OCI-LY3 (cell line): ENCODE measurements around the gene TMEM8B.
A peak's percentile ranks its signal among the peaks of the same experiment; 100 is the strongest.

Source experiments
- H2AFZ ChIP-seq: fragments of 200-600, 300-600 bp; shearing (Covaris generic); 2 replicates; pipeline ENCODE4 v1.6.0; 2014; ENCODE audit warnings: antibody characterized with exemption, low read depth, low read length
- H3K27ac ChIP-seq: fragments of 200-600, 300-600 bp; sonication (generic); 2 replicates; pipeline ENCODE4 v1.5.1; 2014; ENCODE audit warnings: mild to moderate bottlenecking, low read length, moderate library complexity, mixed read lengths
- H3K27me3 ChIP-seq: fragments of 200-600, 300-600 bp; sonication (generic); 2 replicates; pipeline ENCODE4 v1.6.1; 2014; ENCODE audit warnings: low read depth, low read length, mixed read lengths
- H3K36me3 ChIP-seq: fragments of 200-600, 300-600 bp; sonication (generic); replicated peaks from 2 replicates; pipeline ENCODE3; 2014; ENCODE audit warnings: low read depth, low read length, mixed read lengths
- H3K4me1 ChIP-seq: fragments of 300-600, 200-600 bp; sonication (generic); 2 replicates; pipeline ENCODE4 v1.6.1; 2014; ENCODE audit warnings: low read length, mixed read lengths
- H3K4me2 ChIP-seq: fragments of 200-600, 300-600 bp; sonication (generic); 2 replicates; pipeline ENCODE4 v1.6.1; 2014; ENCODE audit warnings: low read length, mixed read lengths
- H3K4me3 ChIP-seq: fragments of 300-600, 200-600 bp; sonication (generic); 2 replicates; pipeline ENCODE4 v1.5.1; 2014; ENCODE audit warnings: antibody characterized with exemption, mild to moderate bottlenecking, low read length, moderate library complexity
- H3K79me2 ChIP-seq: fragments of 300-600, 200-600 bp; shearing (Covaris generic); 2 replicates; pipeline ENCODE4 v1.6.1; 2014; ENCODE audit warnings: mild to moderate bottlenecking, low read length, mixed read lengths
- H3K9ac ChIP-seq: fragments of 300-600, 200-600 bp; shearing (Covaris generic); 2 replicates; pipeline ENCODE4 v1.6.0; 2014; ENCODE audit warnings: mild to moderate bottlenecking, low read length, moderate library complexity
- H3K9me3 ChIP-seq: fragments of 200-600, 300-600 bp; shearing (Covaris generic); 2 replicates; pipeline ENCODE4 v1.6.1; 2014; ENCODE audit warnings: low read length, mixed read lengths; ENCODE audit not compliant: insufficient read depth
- H4K20me1 ChIP-seq: fragments of 200-600, 300-600 bp; sonication (generic); 2 replicates; pipeline ENCODE4 v1.6.1; 2016; ENCODE audit warnings: low read length, mixed read lengths; ENCODE audit not compliant: insufficient read depth
- EZH2phosphoT487 ChIP-seq: fragments of 200-600 bp; shearing (Covaris generic); IDR thresholded peaks from 2 replicates; pipeline ENCODE4 v1.6.1; 2018; ENCODE audit warnings: antibody characterized with exemption, mixed run types, low read depth
- TF ChIP-seq, protein P1 (sequence below): fragments of 200-600, 300-600 bp; sonication (generic); IDR thresholded peaks from 2 replicates; pipeline ENCODE4 v1.5.1; 2014; ENCODE audit warnings: antibody characterized with exemption, low read length, low read depth

Gene TMEM8B

DNA sequence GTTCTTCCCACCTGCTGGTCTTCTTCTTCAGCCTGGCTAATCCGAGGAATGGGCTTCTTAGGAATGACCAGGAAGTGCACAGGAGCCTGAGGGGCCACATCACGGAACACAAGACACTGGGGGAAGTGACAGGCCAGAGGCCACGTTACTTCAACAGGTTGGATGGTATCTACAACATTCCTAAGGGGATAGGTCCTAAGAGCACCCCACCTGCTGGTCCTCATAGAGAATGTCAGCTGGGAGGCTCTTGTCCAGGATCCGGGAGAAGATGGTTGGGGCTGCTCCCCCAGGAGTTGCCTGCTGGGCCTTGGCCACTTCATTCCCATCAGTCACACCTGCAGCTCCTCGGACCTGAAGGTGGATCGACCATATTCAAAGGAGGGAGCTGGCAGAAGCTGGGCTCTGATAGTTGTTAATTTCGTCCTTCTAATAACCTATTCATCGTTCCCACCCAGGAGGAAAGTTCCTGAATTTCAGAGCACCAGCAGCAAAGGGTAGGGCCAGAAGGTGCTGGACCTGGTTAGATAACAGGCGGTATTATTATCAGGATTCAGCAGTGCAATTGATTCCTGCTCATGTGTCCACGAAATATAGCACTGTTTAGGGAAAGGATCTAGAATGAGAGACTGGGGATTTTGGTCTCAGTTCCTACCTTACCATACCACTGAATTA, 15.5 kb upstream of the TMEM8B start:
- Histone ChIP-seq H3K4me3 (peak overlapping the region; percentile 81), H3K27ac (peak overlapping the region; percentile 78)

DNA sequence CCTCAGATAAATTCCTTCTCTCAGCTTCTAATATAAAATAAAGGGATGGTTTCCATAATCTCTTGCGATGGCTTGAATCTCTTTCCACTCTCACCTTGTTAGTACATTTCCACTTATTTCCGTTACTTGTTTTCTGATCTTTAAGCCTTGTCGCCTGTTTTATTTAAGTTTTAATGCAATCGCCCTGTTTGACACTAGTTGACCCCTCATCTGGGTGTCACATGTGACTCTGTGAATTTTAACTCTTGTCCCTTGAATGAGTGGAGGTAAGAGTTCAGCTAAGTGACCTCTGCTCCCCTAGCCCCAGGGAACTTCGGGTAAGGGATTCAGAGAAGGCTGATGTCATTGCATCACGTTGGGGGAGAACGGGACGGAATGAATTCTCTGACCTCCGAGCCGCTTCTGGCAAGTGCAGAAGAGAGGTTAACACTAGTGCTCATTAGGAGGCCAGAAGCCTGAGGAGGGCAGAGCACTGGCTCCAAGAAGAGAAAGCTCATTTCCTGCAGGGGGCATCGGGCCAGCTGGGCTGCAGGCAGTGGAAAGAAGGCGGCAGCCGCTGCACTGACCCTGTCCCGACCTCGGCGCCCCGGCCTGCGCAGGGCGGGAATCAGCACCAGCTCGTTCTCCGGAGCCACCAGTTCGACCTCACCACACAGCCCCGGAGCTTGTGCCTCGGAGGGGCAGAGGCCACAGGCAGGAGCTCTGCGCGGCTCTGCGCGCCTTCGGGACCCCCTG, 14.8 kb upstream of the TMEM8B start:
- H3K4me3 ChIP-seq: peak overlapping the region; percentile 81
- peaks cover 31% of the 10 kb centered on the region for H3K4me1 ChIP-seq
- peak overlapping the region; percentile 92 for H3K9ac ChIP-seq
- no peaks in the 10 kb centered on the region for H3K9me3 ChIP-seq
- TF ChIP-seq, protein P1, sequence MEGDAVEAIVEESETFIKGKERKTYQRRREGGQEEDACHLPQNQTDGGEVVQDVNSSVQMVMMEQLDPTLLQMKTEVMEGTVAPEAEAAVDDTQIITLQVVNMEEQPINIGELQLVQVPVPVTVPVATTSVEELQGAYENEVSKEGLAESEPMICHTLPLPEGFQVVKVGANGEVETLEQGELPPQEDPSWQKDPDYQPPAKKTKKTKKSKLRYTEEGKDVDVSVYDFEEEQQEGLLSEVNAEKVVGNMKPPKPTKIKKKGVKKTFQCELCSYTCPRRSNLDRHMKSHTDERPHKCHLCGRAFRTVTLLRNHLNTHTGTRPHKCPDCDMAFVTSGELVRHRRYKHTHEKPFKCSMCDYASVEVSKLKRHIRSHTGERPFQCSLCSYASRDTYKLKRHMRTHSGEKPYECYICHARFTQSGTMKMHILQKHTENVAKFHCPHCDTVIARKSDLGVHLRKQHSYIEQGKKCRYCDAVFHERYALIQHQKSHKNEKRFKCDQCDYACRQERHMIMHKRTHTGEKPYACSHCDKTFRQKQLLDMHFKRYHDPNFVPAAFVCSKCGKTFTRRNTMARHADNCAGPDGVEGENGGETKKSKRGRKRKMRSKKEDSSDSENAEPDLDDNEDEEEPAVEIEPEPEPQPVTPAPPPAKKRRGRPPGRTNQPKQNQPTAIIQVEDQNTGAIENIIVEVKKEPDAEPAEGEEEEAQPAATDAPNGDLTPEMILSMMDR: peak; percentile 26; the same call in 1 of the 2 replicates
- TF ChIP-seq EZH2phosphoT487: no peak
- no peaks in the 10 kb centered on the region for H3K36me3 ChIP-seq
- H4K20me1 ChIP-seq: no peaks in the 10 kb centered on the region
- H3K79me2 ChIP-seq: peaks cover 9% of the 10 kb centered on the region
- peak overlapping the region; percentile 99 for H3K4me2 ChIP-seq
- no peak overlapping the region for H2AFZ ChIP-seq
- no peaks in the 10 kb centered on the region for H3K27me3 ChIP-seq
- peak overlapping the region; percentile 78 for H3K27ac ChIP-seq

More for the DNA sequence above, 15.5 kb upstream of the TMEM8B start:
- no peaks in the 10 kb centered on the region for H3K27me3 ChIP-seq
- no peaks in the 10 kb centered on the region for H3K9me3 ChIP-seq
- peak overlapping the region; percentile 92 for H3K9ac ChIP-seq
- peak overlapping the region; percentile 99 for H3K4me2 ChIP-seq
- peaks cover 31% of the 10 kb centered on the region for H3K4me1 ChIP-seq
- TF ChIP-seq EZH2phosphoT487: no peak
- TF ChIP-seq, protein P1: peak; percentile 31; the same call in 1 of the 2 replicates
- no peaks in the 10 kb centered on the region for H4K20me1 ChIP-seq
- peaks cover 9% of the 10 kb centered on the region for H3K79me2 ChIP-seq
- H3K36me3 ChIP-seq: no peaks in the 10 kb centered on the region
- no peak overlapping the region for H2AFZ ChIP-seq

DNA sequence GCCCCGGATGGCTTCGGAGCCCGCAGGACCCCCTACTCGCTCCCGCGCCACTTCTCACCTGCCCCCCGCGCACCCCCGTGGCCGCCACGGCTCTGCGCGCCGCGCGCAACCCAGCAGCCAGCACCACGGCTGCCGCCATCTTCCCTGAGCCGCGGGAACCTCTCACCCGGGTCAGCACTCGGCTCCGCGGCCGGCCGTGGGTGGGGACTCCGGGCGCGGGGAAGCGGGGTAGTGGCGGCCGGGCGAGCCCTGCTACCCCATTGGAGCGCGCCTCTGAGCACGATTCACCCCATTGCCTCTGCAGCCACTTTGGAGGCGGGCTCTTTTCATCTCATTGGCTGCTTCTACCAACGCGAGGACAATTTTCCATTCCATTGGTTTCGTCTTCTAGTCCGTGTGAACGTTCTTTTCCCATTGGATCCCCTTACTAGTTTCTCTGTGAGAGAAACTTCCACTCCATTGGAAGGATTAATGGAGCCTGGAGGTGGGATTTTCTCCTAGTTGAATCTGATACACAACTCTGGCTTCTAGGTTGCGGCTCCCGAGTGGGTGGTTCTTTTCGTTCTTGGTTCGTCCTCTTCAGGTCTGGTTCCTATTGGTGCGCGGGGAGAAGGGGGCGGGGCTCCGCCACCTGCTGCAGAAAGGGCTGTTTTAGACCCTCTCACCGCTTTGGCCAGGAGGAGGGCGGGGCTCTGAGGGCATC, 14.0 kb upstream of the TMEM8B start, which contains the start of gene HINT2:
Gene HINT2, minus strand, starts transcription at position 202 of the 703 bp plus-strand sequence. Its CDS starts 63 bp downstream, at position 139.
- H3K27me3 ChIP-seq: no peaks in the 10 kb centered on the region
- H3K36me3 ChIP-seq: no peaks in the 10 kb centered on the region
- H4K20me1 ChIP-seq: no peaks in the 10 kb centered on the region
- H3K4me1 ChIP-seq: peaks cover 31% of the 10 kb centered on the region
- peak within 1 kb of the TSS; percentile 78 for H3K27ac ChIP-seq
- H3K9ac ChIP-seq: peak within 1 kb of the TSS; percentile 92
- TF ChIP-seq, protein P1: no peak
- no peak for TF ChIP-seq EZH2phosphoT487
- peak within 1 kb of the TSS; percentile 99 for H3K4me2 ChIP-seq
- H3K4me3 ChIP-seq: peak within 1 kb of the TSS; percentile 81
- peaks cover 9% of the 10 kb centered on the region for H3K79me2 ChIP-seq
- H3K9me3 ChIP-seq: no peaks in the 10 kb centered on the region
- H2AFZ ChIP-seq: peak within 1 kb of the TSS; percentile 93

DNA sequence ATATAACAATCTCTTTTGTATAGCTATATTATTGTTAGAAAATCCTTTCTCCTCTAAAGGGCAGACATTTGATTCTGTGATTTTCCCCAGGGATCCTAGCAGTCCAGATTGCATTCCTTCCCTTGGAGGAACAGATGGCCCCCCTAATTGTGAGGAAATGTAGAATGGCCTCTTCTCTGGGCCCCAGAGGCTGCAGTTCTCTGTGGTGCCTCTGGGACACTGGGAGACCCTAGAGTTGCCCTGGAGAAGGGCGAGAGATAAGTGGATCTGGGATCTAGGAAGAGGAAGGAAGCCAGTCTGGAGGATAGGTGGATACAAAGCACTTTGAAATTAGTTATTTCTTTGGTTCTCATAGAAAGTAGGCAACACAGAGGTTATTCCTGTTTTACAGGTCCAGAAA, 12.3 kb upstream of the TMEM8B start:
- Histone ChIP-seq H3K9ac (no peak overlapping the region), H3K4me1 (peaks cover 20% of the 10 kb centered on the region), H3K4me2 (no peak overlapping the region), H3K9me3 (no peaks in the 10 kb centered on the region), H2AFZ (no peak overlapping the region), H3K27me3 (no peaks in the 10 kb centered on the region), H3K4me3 (no peak overlapping the region), H3K27ac (no peak overlapping the region), H3K79me2 (peaks cover 9% of the 10 kb centered on the region), H4K20me1 (no peaks in the 10 kb centered on the region), H3K36me3 (no peaks in the 10 kb centered on the region)
- TF ChIP-seq, protein P1: no peak
